ENCODE results near the gene LSM10. TPM values are rescaled to one million over a fixed set of nuclear protein-coding genes. Genes with fewer than 3 reads are reported as not detected.

LSM10 gene
- total and polyA plus RNA-seq, 2 donors (not counting 3 experiments of a cell fraction or from before 2014, with no cell fraction given) = 38.2 to 76.9 TPM

- no peaks in the 10 kb centered on the region for H3K9me1 ChIP-seq (replicated peaks; ENCODE audit: control insufficient read depth, extremely low read depth, insufficient read depth, low read length)
- H3K4me3 ChIP-seq (replicated peaks in 1 of 3; ENCODE audit: insufficient read depth in 1 of 3, low read depth in 1 of 3, low read length in 3 of 3) = no peak overlapping the region
- H3K4me1 ChIP-seq (ENCODE audit: control insufficient read depth, extremely low read depth, insufficient read depth, low read length) = peaks cover 21% of the 10 kb centered on the region
- POLR2A ChIA-PET = no interaction called here
- H3K9ac ChIP-seq (replicated peaks; ENCODE audit: extremely low read depth, insufficient read depth, low read length) = no peak overlapping the region
- dilution Hi-C loops (cut with MboI; ENCODE audit: extremely low pct_ligation_motif_present, low sequenced_read_pairs) = no loop called here
- no peak for TF ChIP-seq FOS (IDR thresholded peaks at IDR 0.05; ENCODE audit: borderline replicate concordance, insufficient read depth, low read length)
- TF ChIP-seq CTCF (IDR thresholded peaks at IDR 0.05; ENCODE audit: extremely low read depth in 1 of 2, insufficient read depth in 1 of 2, low read depth in 1 of 2, low read length in 2 of 2) = no peak
- no peak for TF ChIP-seq MYC (IDR thresholded peaks at IDR 0.05; ENCODE audit: low read depth, low read length)
- no peak for TF ChIP-seq GATA2 (IDR thresholded peaks at IDR 0.05; ENCODE audit: insufficient read depth, insufficient read length, low read depth, low read length)
- TF ChIP-seq, protein P1, sequence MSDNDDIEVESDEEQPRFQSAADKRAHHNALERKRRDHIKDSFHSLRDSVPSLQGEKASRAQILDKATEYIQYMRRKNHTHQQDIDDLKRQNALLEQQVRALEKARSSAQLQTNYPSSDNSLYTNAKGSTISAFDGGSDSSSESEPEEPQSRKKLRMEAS (IDR thresholded peaks at IDR 0.05; ENCODE audit: insufficient read depth, insufficient read length) = no peak
- TF ChIP-seq EZH2 (IDR thresholded peaks at IDR 0.05; ENCODE audit: borderline replicate concordance, low read depth, low read length, severe bottlenecking) = no peak
- TF ChIP-seq JUN (IDR thresholded peaks at IDR 0.05; ENCODE audit: borderline replicate concordance, insufficient read depth, insufficient read length, low read depth) = no peak
- TF ChIP-seq POLR2AphosphoS5 (IDR thresholded peaks at IDR 0.05; ENCODE audit: insufficient read depth, low read depth, low read length) = no peak
- TF ChIP-seq POLR2A (IDR thresholded peaks at IDR 0.05; ENCODE audit: low read depth, low read length) = no peak
- peaks cover 80% of the 10 kb centered on the region for H3K79me2 ChIP-seq (ENCODE audit: control insufficient read depth, insufficient read depth, low read length)
- H2AFZ ChIP-seq (ENCODE audit: low read depth, low read length) = no peak overlapping the region
- no peaks in the 10 kb centered on the region for H4K20me1 ChIP-seq (replicated peaks; ENCODE audit: control insufficient read depth, extremely low read depth, insufficient read depth, low read length)
- no peak overlapping the region for H3K4me2 ChIP-seq (ENCODE audit: insufficient read depth, low read length)
- intact Hi-C loops (cut with micrococcal nuclease) = no loop called here
- BruUV-seq (replicated peaks) = no TSS peak
- CTCF ChIA-PET = interaction anchor here (1.9 kb wide), 1 partner anchor 38 kb away, joined by 9 read pairs; no protein-coding TSS in a partner anchor
- no peak overlapping the region for H3K27ac ChIP-seq (ENCODE audit: insufficient read depth, low read depth, low read length)
- H3K27me3 ChIP-seq (ENCODE audit: control insufficient read depth in 2 of 2, insufficient read depth in 2 of 2, low read length in 2 of 2) = no peaks in the 10 kb centered on the region
- H3K9me3 ChIP-seq (replicated peaks; ENCODE audit: control insufficient read depth, insufficient read depth, low read length) = no peaks in the 10 kb centered on the region
- DNase-seq (ENCODE audit: low read depth, low spot score) (no peak), FAIRE-seq (no peak)
- H3K36me3 ChIP-seq (ENCODE audit: control insufficient read depth in 2 of 2, extremely low read depth in 1 of 2, insufficient read depth in 2 of 2, low read length in 2 of 2) = peaks cover 0 to 1% of the 10 kb centered on the region in 2 experiments
Observed at GRCh38 chr1:36380143-36380619, 17.5 kb downstream of the LSM10 start.

All from endothelial cell of umbilical vein (primary cell).